DOHH2 (cell line): ENCODE results near the gene TAPT1.
A peak's percentile ranks its signal among the peaks of the same experiment; 100 is the strongest.

Experiments
- H3F3A ChIP-seq: fragments of 200-600 bp; sonication (generic), shearing (Covaris generic); 2 replicates; pipeline ENCODE4 v1.6.0; 2016; ENCODE audit warnings: antibody characterized with exemption, mild to moderate bottlenecking; ENCODE audit not compliant: control insufficient read depth, insufficient read depth
- H3K27ac ChIP-seq: fragments of 200-600 bp; sonication (generic); 2 replicates; pipeline ENCODE4 v1.5.1; 2014; ENCODE audit warnings: low read depth, mild to moderate bottlenecking, low read length, moderate library complexity
- H3K27me3 ChIP-seq: fragments of 200-600 bp; sonication (generic); 2 replicates; pipeline ENCODE4 v1.6.1; 2014; ENCODE audit warnings: mild to moderate bottlenecking, low read length, mixed read lengths; ENCODE audit not compliant: control insufficient read depth
- H3K36me3 ChIP-seq: fragments of 200-600 bp; sonication (generic); 2 replicates; pipeline ENCODE4 v1.6.1; 2014; ENCODE audit warnings: mild to moderate bottlenecking, low read length, moderate library complexity, mixed read lengths; ENCODE audit not compliant: control insufficient read depth
- H3K4me1 ChIP-seq: fragments of 200-600 bp; sonication (generic); 2 replicates; pipeline ENCODE4 v1.6.1; 2014; ENCODE audit warnings: mild to moderate bottlenecking, low read length, mixed read lengths; ENCODE audit not compliant: control insufficient read depth
- H3K4me2 ChIP-seq: fragments of 200-600 bp; sonication (generic); 2 replicates; pipeline ENCODE4 v1.6.0; 2014; ENCODE audit warnings: mild to moderate bottlenecking, low read length, moderate library complexity
- H3K4me3 ChIP-seq: fragments of 200-600 bp; sonication (generic); 2 replicates; pipeline ENCODE4 v1.5.1; 2014; ENCODE audit warnings: mild to moderate bottlenecking, low read length, mixed read lengths
- H3K79me2 ChIP-seq: fragments of 200-600 bp; sonication (generic); 2 replicates; pipeline ENCODE4 v1.6.1; 2014; ENCODE audit warnings: mild to moderate bottlenecking, low read length, mixed read lengths; ENCODE audit not compliant: control insufficient read depth
- H3K9me2 ChIP-seq: fragments of 200-600 bp; sonication (generic); replicated peaks from 2 replicates; pipeline ENCODE4 v1.6.1; 2014; ENCODE audit warnings: mild to moderate bottlenecking, low read length, mixed read lengths; ENCODE audit not compliant: control insufficient read depth
- H3K9me3 ChIP-seq: fragments of 200-600 bp; sonication (generic); 2 replicates; pipeline ENCODE4 v1.6.1; 2014; ENCODE audit warnings: antibody characterized with exemption, low read length, mixed read lengths; ENCODE audit not compliant: control insufficient read depth, insufficient read depth
- H4K20me1 ChIP-seq: fragments of 200-600 bp; sonication (generic); 2 replicates; pipeline ENCODE4 v1.6.0; 2014; ENCODE audit warnings: low read depth, mild to moderate bottlenecking, antibody characterized with exemption, low read length, moderate library complexity; ENCODE audit not compliant: control insufficient read depth, insufficient read depth
- CTCF ChIP-seq: fragments of 200-600 bp; sonication (generic); IDR thresholded peaks from one replicate; pipeline ENCODE4 v1.5.1; 2014; ENCODE audit warnings: antibody characterized with exemption, mild to moderate bottlenecking, low read depth, low read length; ENCODE audit not compliant: poor library complexity, severe bottlenecking
- EZH2phosphoT487 ChIP-seq: fragments of 200-600 bp; sonication (generic); IDR thresholded peaks from 2 replicates; pipeline ENCODE4 v1.6.1; 2017; ENCODE audit warnings: borderline replicate concordance, mild to moderate bottlenecking, antibody characterized with exemption, low read length, moderate library complexity, mixed read lengths

TAPT1 gene

GRCh38 chr4:16248605-16249004, 22.3 kb upstream of the TAPT1 start:
- no peaks in the 10 kb centered on the region for H3F3A ChIP-seq
- no peak overlapping the region for H3K27ac ChIP-seq
- H3K9me3 ChIP-seq: no peaks in the 10 kb centered on the region
- H3K4me1 ChIP-seq: no peaks in the 10 kb centered on the region
- H3K27me3 ChIP-seq: no peaks in the 10 kb centered on the region
- H3K9me2 ChIP-seq: no peaks in the 10 kb centered on the region
- H3K4me2 ChIP-seq: no peak overlapping the region
- H3K4me3 ChIP-seq: no peak overlapping the region
- TF ChIP-seq CTCF (no peak), EZH2phosphoT487 (no peak)
- no peaks in the 10 kb centered on the region for H4K20me1 ChIP-seq
- no peaks in the 10 kb centered on the region for H3K36me3 ChIP-seq
- H3K79me2 ChIP-seq: no peaks in the 10 kb centered on the region

- Histone ChIP-seq H3K79me2 (no peaks in the 10 kb centered on the region), H3K27me3 (no peaks in the 10 kb centered on the region), H3K4me2 (no peak overlapping the region), H3K27ac (no peak overlapping the region), H3F3A (no peaks in the 10 kb centered on the region), H4K20me1 (no peaks in the 10 kb centered on the region), H3K4me1 (peaks cover 4% of the 10 kb centered on the region), H3K9me2 (no peaks in the 10 kb centered on the region), H3K4me3 (no peak overlapping the region), H3K9me3 (no peaks in the 10 kb centered on the region), H3K36me3 (no peaks in the 10 kb centered on the region)
- TF ChIP-seq CTCF: no peak
- no peak for TF ChIP-seq EZH2phosphoT487
Observed at GRCh38 chr4:16245241-16245640, 19.0 kb upstream of the TAPT1 start.

- Histone ChIP-seq H3K4me2 (no peak overlapping the region), H3F3A (no peaks in the 10 kb centered on the region), H3K9me3 (no peaks in the 10 kb centered on the region), H3K79me2 (no peaks in the 10 kb centered on the region), H3K9me2 (no peaks in the 10 kb centered on the region), H4K20me1 (no peaks in the 10 kb centered on the region), H3K27me3 (no peaks in the 10 kb centered on the region), H3K27ac (no peak overlapping the region), H3K4me1 (peaks cover 17% of the 10 kb centered on the region), H3K36me3 (no peaks in the 10 kb centered on the region), H3K4me3 (no peak overlapping the region)
- no peak for TF ChIP-seq CTCF
- TF ChIP-seq EZH2phosphoT487: no peak
Observed at GRCh38 chr4:16243285-16243684, 17.0 kb upstream of the TAPT1 start.

- Histone ChIP-seq H3K4me2 (peak overlapping the region; percentile 46), H3K4me3 (no peak overlapping the region), H3K27ac (peak overlapping the region; percentile 35), H3K4me1 (peaks cover 21% of the 10 kb centered on the region), H3K36me3 (no peaks in the 10 kb centered on the region), H3K9me2 (no peaks in the 10 kb centered on the region), H4K20me1 (no peaks in the 10 kb centered on the region), H3K27me3 (no peaks in the 10 kb centered on the region), H3K9me3 (no peaks in the 10 kb centered on the region), H3K79me2 (no peaks in the 10 kb centered on the region), H3F3A (no peaks in the 10 kb centered on the region)
- no peak for TF ChIP-seq EZH2phosphoT487
- TF ChIP-seq CTCF: no peak
Observed at GRCh38 chr4:16240300-16240699, 14.0 kb upstream of the TAPT1 start.
